ENCODE measurements around the gene LPAR1.

DNA sequence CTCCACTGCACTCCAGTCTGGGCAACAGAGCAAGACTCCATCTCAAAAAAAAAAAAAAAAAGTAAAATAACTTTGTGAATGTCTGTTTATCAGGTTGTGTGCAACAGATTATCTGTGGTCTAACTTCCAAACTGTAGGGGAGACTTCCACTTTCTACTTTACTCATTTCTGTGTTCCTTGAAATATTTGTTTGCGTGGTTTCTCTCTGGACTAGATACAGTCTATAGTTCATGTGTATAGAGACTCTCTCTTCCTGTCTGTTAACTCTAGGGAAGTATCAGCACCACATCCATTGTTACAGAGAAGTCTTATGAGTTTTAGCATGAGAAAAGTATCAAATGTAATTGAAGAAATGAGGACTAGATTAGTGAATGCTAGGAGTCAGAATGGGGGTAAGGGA is 168.3 kb downstream of the LPAR1 start:
- no peak for TF ChIP-seq POLR2AphosphoS5 (IDR thresholded peaks at IDR 0.05; ENCODE audit: low read depth, low read length)
- TF ChIP-seq CTCF (IDR thresholded peaks at IDR 0.05): no peak
- TF ChIP-seq TCF7L2 (IDR thresholded peaks at IDR 0.05; ENCODE audit: low read depth, low read length): no peak
- TF ChIP-seq, protein P1, sequence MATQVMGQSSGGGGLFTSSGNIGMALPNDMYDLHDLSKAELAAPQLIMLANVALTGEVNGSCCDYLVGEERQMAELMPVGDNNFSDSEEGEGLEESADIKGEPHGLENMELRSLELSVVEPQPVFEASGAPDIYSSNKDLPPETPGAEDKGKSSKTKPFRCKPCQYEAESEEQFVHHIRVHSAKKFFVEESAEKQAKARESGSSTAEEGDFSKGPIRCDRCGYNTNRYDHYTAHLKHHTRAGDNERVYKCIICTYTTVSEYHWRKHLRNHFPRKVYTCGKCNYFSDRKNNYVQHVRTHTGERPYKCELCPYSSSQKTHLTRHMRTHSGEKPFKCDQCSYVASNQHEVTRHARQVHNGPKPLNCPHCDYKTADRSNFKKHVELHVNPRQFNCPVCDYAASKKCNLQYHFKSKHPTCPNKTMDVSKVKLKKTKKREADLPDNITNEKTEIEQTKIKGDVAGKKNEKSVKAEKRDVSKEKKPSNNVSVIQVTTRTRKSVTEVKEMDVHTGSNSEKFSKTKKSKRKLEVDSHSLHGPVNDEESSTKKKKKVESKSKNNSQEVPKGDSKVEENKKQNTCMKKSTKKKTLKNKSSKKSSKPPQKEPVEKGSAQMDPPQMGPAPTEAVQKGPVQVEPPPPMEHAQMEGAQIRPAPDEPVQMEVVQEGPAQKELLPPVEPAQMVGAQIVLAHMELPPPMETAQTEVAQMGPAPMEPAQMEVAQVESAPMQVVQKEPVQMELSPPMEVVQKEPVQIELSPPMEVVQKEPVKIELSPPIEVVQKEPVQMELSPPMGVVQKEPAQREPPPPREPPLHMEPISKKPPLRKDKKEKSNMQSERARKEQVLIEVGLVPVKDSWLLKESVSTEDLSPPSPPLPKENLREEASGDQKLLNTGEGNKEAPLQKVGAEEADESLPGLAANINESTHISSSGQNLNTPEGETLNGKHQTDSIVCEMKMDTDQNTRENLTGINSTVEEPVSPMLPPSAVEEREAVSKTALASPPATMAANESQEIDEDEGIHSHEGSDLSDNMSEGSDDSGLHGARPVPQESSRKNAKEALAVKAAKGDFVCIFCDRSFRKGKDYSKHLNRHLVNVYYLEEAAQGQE (IDR thresholded peaks at IDR 0.05; ENCODE audit: insufficient read depth in 1 of 2, low read depth in 2 of 2, low read length in 1 of 2): no peak
- TF ChIP-seq SIN3A (IDR thresholded peaks at IDR 0.05; ENCODE audit: borderline replicate concordance, insufficient read depth, low read depth, low read length): no peak

Data from Panc1 (cell line).